HG03175 (cell line): ENCODE data around the gene DEFB132.

Experiments used
- ATAC-seq: cut with Tn5 transposase; IDR thresholded peaks from one replicate; pipeline ENCODE4 v1.9.1; 2021; ENCODE audit warnings: mild to moderate bottlenecking, moderate library complexity; ENCODE audit not compliant: unreplicated experiment

The DEFB132 gene

DNA sequence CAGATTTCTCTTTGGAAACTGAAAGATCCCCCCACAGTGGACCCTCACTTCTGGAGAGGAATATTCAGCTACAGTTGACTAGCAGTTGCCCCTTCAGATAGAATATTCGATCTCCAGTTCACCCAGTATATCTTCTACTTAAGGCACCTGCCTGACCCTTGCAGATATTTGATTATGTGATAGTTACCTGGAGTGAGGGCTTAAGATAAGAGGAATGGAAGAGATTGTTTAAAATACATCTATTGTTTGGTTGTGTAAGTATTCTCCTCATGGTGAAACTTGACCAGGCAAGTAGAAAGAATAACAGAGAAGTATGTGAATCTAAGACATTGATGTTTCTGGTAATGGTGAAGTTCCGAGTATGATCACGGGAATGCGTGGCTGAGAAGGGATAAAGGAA, 38.3 kb downstream of the DEFB132 start:
- ATAC-seq = no peak

DNA sequence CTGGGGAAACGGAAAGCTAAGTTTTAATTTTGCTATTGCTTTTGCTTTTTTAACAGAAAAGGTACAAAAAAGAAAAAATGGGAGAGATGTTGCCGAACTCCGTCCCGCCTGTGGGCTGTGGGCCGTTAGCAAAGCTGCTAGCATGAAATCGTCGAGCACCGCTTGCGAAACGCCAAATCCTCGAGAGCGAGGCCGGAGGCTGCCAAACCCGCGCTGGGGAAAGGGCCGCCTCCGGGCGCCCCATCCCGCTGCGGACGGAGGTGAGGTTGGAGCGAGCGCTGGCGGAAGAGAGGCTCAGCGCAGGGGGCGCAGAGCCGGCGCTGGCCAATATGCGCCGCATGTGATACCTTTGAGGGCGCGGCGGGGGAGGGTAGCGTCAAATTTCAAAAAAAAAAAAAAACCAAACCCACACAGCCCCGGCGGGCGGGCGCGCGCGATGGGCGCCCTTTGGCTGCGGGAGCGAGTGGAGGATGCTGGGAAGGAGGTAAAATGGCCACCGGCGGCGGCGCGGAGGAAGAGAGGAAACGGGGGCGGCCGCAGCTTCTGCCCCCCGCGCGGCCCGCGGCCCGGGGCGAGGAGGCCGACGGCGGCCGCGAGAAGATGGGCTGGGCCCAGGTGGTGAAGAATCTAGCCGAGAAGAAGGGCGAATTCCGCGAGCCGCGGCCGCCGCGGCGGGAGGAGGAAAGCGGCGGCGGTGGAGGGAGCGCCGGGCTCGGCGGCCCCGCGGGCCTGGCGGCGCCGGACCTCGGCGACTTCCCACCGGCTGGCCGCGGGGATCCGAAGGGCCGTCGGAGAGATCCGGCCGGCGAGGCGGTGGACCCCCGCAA, 39.8 kb downstream of the DEFB132 start, which contains the start of gene ZCCHC3:
Gene ZCCHC3, plus strand, starts transcription at position 473 of the 827 bp plus-strand sequence. Its CDS starts 17 bp downstream, at position 490.
- peak; percentile 72 for ATAC-seq

DNA sequence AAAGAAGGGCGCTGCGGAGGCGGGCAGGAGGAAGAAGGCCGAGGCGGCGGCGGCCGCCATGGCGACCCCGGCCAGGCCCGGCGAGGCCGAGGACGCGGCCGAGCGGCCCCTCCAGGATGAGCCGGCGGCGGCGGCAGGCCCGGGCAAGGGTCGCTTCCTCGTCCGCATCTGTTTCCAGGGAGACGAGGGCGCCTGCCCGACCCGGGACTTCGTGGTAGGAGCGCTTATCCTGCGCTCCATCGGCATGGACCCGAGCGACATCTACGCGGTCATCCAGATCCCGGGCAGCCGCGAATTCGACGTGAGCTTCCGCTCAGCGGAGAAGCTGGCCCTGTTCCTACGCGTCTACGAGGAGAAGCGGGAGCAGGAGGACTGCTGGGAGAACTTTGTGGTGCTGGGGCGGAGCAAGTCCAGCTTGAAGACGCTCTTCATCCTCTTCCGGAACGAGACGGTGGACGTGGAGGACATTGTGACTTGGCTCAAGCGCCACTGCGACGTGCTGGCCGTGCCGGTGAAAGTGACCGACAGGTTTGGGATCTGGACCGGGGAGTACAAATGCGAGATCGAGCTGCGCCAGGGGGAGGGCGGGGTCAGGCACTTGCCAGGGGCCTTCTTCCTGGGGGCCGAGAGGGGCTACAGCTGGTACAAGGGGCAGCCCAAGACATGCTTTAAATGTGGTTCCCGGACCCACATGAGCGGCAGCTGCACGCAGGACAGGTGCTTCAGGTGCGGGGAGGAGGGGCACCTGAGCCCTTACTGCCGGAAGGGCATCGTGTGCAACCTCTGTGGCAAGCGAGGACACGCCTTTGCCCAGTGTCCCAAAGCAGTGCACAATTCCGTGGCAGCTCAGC, 40.6 kb downstream of the DEFB132 start:
- ATAC-seq = peak; percentile 30

DNA sequence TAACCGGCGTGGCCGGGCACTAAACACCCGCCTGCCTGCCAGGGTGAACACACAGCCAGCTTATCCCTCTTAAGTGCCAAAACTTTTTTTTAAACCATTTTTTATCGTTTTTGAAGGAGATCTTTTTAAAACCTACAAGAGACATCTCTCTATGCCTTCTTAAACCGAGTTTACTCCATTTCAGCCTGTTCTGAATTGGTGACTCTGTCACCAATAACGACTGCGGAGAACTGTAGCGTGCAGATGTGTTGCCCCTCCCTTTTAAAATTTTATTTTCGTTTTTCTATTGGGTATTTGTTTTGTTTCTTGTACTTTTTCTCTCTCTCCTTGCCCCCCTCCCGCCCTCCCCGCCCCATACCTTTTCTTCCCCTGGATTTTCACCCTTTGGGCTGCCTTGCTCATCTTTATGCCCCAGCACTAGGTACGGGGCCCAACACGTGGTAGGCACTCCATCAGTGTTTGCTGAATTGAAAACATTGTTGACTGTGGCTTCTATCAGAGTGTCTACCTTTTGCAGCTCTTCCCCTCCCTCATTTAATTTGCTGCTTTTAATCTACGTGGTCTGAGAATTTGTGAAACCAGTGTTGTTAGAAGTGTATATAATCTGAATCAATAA, 41.4 kb downstream of the DEFB132 start:
- ATAC-seq = no peak

DNA sequence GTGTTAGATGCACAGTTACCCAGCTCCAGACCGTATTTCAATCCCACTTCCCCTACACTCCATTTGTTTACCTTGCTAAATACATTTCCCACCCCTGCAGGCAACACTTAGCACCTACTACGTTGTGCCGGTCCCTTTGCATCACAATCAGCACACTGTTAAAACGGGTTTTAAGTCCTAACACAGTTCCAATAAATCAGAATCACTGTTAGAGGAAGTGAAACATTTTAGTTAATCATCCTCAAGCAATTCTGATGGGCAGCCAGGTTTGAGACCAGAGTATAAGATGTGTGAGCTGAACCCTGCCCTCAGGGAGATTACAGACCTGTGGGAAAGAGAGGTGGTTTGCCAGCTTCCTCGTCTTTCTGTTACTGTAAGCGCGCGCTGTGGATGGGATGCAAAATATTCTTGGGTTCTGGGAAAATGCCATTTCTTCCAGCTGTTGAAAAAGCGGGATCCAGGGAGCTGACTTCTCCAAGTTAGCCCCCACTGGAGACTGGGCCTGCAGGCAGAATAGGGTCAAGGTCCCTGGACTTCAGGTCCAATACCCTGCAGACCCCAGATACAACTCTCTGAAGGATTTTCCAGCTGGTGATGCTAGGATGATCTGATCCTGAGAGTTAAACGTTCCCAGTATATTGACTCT, 42.9 kb downstream of the DEFB132 start:
- ATAC-seq = no peak

DNA sequence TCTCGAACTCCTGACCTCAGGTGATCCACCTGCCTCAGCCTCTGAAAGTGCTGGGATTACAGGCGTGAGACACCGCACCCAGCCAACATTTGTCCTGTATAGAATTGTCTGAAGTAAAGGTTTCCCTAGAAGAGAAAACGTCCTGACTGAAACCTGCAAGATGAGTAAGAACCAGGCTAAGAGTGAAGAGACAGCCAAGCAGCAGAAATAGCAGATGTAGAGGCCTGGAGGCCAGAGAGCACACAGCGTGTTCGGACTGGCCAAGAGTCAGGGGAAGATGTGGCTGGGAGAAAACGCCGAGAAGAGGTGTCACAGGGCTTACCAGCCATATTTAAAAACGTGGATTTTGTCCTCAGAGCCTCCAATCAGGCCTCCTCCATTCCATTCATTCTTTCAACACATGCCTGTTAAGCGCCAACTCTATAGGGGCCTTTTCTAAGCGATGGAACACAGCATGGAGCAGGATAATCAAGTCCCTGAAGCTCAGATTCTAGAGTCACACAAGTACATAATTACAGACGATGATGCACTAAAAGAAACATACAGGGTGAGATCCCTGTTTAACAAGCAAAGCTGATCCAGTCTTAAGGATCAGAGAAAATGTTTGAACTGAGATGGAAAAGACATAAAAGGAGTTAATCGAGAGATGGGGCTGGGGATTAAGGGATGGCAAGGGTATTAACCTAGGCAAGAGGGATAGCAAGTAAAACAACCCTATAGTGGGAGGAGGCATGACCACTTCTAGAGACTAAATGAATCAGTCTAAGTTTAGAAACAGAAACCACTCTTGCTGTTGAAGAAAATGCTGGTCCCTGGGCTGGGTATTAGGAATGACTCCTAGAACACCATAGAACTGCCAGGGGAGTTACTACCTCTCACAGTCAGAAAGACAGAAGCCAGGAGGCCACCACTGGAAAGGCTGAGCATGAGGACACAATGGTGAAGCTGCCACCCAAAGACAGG, 44.6 kb downstream of the DEFB132 start:
- no peak for ATAC-seq

DNA sequence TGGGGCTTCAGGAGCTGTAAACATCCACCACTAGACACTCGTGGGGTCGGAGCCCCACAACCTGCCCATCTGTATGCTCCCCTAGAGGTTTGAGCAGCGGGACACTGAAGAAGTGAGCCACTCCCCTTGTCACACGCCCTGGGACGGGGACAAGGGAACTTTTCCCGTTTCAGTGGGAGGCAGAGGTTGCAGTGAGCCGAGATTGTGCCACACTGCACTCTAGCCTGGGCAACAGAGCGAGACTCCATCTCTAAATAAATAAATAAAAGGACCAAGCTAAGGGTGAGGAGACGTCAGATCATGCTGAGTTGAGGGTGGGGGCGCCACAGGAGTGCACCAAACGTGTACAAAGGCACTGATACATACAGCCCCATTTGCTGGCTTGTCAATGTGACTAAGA, 48.2 kb downstream of the DEFB132 start:
- ATAC-seq = no peak

DNA sequence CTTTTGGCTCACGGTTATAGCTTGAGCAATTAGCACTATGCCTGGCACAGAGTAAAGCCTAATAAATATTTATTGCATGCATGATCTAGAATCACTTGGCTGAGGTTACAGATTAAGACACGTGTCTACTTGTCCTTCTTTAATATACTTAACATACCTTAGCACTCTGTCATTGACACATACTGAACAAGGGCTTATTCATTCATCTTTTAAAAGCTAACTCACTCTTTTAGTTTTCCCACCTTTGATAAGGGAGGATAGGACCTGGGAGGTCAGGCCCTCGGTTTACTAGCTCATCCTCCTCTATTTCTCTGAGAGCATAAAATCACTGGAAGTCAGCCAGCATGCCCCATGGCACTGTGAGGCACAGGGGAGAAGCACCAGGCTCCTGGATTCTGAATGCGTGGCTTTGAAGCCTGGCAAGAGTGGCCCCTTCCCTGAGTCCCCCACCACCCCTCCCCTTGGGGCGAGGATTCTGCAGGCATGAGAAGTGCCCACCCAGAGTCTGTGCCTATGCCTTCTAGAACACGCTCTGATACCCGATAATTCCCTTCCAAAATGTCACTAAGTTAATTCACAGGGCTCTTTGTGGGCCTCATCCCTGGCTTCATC, 51.0 kb downstream of the DEFB132 start:
- no peak for ATAC-seq

DNA sequence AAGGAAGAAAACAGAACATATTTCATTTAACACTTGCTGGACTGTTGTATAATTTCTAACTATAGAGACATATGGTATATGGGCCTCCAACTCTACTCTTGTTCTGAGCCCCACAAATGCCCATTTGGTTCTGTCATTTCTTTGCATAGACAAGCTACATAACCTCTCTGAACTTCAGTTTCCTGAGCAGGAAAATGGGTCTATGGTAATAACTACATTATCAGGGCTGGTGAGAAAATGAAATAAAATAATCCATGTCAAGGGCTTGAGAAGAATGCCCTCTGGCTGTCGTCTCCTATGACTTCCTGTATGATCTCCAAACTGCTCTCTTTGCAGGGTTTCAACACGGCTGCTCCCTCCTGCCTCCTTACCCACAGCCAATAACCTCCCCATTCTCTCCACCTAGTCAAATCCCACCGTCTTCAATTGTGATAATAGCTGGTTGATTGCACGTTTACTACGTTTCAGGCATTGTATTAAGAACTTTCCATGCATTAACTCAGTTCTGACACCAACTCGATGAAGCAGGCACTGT, 51.8 kb downstream of the DEFB132 start:
- no peak for ATAC-seq

DNA sequence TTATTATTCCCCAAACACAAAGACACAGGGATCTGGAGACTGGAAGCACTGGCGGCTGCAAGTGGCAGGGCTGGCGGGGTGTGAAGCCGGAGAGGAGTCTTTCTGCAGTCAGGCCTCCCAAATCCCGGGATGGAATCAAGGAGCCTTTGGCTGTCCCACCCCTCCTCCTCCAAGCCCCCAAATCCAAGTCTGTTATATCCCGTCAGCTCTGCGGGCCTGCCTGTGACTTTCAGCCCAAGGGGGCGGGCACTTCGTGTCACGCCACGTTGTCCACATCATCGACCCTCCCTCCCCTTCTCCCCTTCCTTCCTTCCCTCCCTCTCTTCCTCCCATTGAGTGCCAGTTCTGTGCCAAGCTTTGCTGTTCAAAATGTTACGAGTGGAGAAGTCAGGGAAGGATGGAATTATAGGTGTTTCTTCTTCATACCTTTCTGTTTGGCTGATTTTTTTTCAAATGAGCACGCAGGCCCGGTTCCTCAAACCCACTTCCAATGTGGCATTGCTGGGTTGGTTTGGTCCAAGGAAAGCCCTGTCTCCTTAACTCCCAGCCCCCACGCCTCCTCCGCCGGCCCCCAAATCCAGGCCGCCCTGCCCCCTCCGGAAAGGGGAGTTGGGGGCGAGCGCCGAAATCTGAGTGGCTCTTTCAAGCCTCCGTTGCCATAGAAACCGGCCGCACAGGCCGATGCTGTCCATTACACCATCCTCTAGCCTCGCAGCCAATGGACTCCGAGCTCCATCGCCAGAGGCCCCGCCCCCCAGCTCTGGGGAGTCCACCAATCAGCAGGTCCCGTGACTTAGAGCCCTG, 52.5 kb downstream of the DEFB132 start:
- peak; percentile 99 for ATAC-seq

DNA sequence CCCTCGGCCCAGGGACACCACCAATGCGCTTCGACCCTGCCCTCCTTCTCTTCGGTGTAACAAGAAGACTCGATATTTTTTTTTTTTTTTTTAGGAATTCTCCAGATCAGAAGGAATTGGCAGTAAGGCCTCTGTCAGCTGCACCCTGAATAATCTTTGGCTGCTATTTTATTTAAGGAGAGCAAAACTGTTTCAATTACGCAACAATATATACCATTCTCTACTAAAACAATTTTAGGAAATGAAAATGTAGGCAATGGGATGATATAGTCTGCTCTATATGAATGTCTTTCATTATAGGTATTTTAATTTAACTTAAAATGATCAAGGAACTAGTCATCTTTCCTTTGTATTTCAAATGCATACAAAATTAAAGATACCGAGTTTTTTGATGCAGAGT, 53.1 kb downstream of the DEFB132 start:
- ATAC-seq = no peak
